B cell (primary cell): ENCODE data around the gene CHSY3. TPM values are rescaled to one million over a fixed set of nuclear protein-coding genes. Genes with fewer than 3 reads are reported as not detected.

Experiments
- ATAC-seq: fragments of 200-7000 bp; cut with Tn5 transposase; one replicate; pipeline ENCODE4 v1.10.0; 2021; ENCODE audit warnings: low read depth, mild to moderate bottlenecking, moderate number of reproducible peaks, moderate library complexity
- CTCF ChIA-PET: fragments of 350-600 bp; sonication (Branson Sonifier 250); formaldehyde crosslinking; loops from one replicate; lab custom pipeline; 2021; ENCODE audit warnings: antibody characterized with exemption, inconsistent platforms; lab: Charles Lee
- POLR2A ChIA-PET: fragments of 350-600 bp; sonication (Branson Sonifier 250); formaldehyde crosslinking; loops from one replicate; lab custom pipeline; 2021; ENCODE audit warnings: antibody characterized with exemption; lab: Charles Lee
- DNase-seq: peaks from one replicate; pipeline ENCODE4 v3.0.0; 2013
- H2AFZ ChIP-seq: 2 replicates; pipeline ENCODE4 v1.6.1; 2012; ENCODE audit warnings: mild to moderate bottlenecking, low read depth, low read length; ENCODE audit not compliant: insufficient read depth, poor library complexity, severe bottlenecking
- H3K27ac ChIP-seq, 2 donors: 1 replicate in 1 of 2; 2 replicates in 1 of 2; pipeline ENCODE4 v1.5.1; 2012 to 2013; ENCODE audit warnings: low read length in 2 of 2, mild to moderate bottlenecking in 2 of 2, moderate library complexity in 1 of 2
- H3K27me3 ChIP-seq, 4 experiments: fragments of 200-600 bp in 1 of 4; sonication (generic) in 1 of 4; replicated peaks in 1 of 4; 1 replicate in 2 of 4; 2 replicates in 2 of 4; pipeline versions ENCODE4 v1.6.1 to v1.7.0; 2013 to 2016; ENCODE audit warnings: low read length in 3 of 4, mild to moderate bottlenecking in 2 of 4, mixed read lengths in 1 of 4, moderate library complexity in 1 of 4; ENCODE audit not compliant: insufficient read depth in 4 of 4, control insufficient read depth in 3 of 4; ENCODE audit errors: control extremely low read depth in 1 of 4
- H3K36me3 ChIP-seq, 2 experiments: replicated peaks in 1 of 2; 1 replicate in 1 of 2; 2 replicates in 1 of 2; pipeline versions ENCODE4 v1.6.1 to v1.7.1; 2013; ENCODE audit warnings: low read length in 1 of 2; ENCODE audit not compliant: insufficient read depth in 2 of 2, control insufficient read depth in 1 of 2; ENCODE audit errors: control extremely low read depth in 1 of 2, extremely low read depth in 1 of 2
- H3K4me1 ChIP-seq, 2 donors: fragments of 200-600 bp in 1 of 2; sonication (generic) in 1 of 2; 1 replicate in 1 of 2; 2 replicates in 1 of 2; pipeline versions ENCODE4 v1.5.1 to v1.6.1; 2013 to 2017; ENCODE audit warnings: low read length in 2 of 2; ENCODE audit not compliant: control insufficient read depth in 2 of 2, insufficient read depth in 2 of 2
- H3K4me2 ChIP-seq: replicated peaks from 2 replicates; pipeline ENCODE3; 2012; ENCODE audit warnings: mild to moderate bottlenecking, low read depth, low read length; ENCODE audit not compliant: poor library complexity, severe bottlenecking
- H3K4me3 ChIP-seq, 5 experiments: fragments of 200-600 bp in 1 of 5; sonication (generic) in 1 of 5; 1 replicate in 3 of 5; 2 replicates in 2 of 5; pipeline versions ENCODE4 v1.5.1 to v1.7.0; 2011 to 2016; ENCODE audit warnings: low read length in 4 of 5, mild to moderate bottlenecking in 4 of 5, low read depth in 2 of 5, control low read depth in 1 of 5, moderate library complexity in 1 of 5; ENCODE audit not compliant: insufficient read depth in 1 of 5; ENCODE audit errors: control extremely low read depth in 1 of 5, extremely low read depth in 1 of 5
- H3K79me2 ChIP-seq: fragments of 200-600 bp; sonication (generic); one replicate; pipeline ENCODE4 v1.6.0; 2016; ENCODE audit warnings: low read length; ENCODE audit not compliant: control insufficient read depth, insufficient read depth
- H3K9ac ChIP-seq: fragments of 200-600 bp; sonication (generic); 2 replicates; pipeline ENCODE4 v1.6.1; 2017; ENCODE audit warnings: mild to moderate bottlenecking, low read length, moderate library complexity
- H3K9me3 ChIP-seq, 3 donors: one replicate each; pipeline versions ENCODE4 v1.6.1 to v1.7.1; 2013; ENCODE audit warnings: low read length in 2 of 3; ENCODE audit not compliant: control insufficient read depth in 2 of 3, insufficient read depth in 1 of 3; ENCODE audit errors: control extremely low read depth in 1 of 3
- H4K20me1 ChIP-seq: 2 replicates; pipeline ENCODE4 v1.6.0; 2012; ENCODE audit warnings: mild to moderate bottlenecking, low read length; ENCODE audit not compliant: insufficient read depth, control insufficient read depth, poor library complexity, severe bottlenecking
- H3K27ac Mint-ChIP-seq: one replicate; pipeline ENCODE4 v1.8.0; 2021; ENCODE audit warnings: mixed read lengths
- H3K27me3 Mint-ChIP-seq: one replicate; pipeline ENCODE4 v1.8.0; 2021; ENCODE audit warnings: mixed read lengths
- H3K4me1 Mint-ChIP-seq: one replicate; pipeline ENCODE4 v1.8.0; 2021; ENCODE audit warnings: mixed read lengths
- H3K4me3 Mint-ChIP-seq: one replicate; pipeline ENCODE4 v1.8.0; 2021; ENCODE audit warnings: mixed read lengths
- H3K9me3 Mint-ChIP-seq: one replicate; pipeline ENCODE4 v1.8.0; 2022; ENCODE audit warnings: mixed read lengths; ENCODE audit not compliant: insufficient read depth
- EZH2 ChIP-seq: IDR thresholded peaks from 2 replicates; pipeline ENCODE4 v1.6.1; 2012; ENCODE audit warnings: borderline replicate concordance, low read depth, mild to moderate bottlenecking, moderate library complexity, low read length; ENCODE audit not compliant: insufficient read depth, poor library complexity, severe bottlenecking
- WGBS: methylation state at CpG from one replicate; pipeline ENCODE4 v1.1.5; 2013; ENCODE audit warnings: missing lambda C conversion rate; ENCODE audit not compliant: insufficient coverage; 5-methylcytosine and 5-hydroxymethylcytosine counted together
- intact Hi-C: fragments of 100-400 bp; cut with micrococcal nuclease; formaldehyde crosslinking; loops from one replicate; pipeline ENCODE4 v1.10.0; 2022
- polyA plus RNA-seq: library from polyadenylated mRNA; depleted of rRNA; stranded (reverse); fragments of >200 nt; gene quantifications from 2 replicates; pipeline ENCODE4 v1.2.3, GENCODE V29; 2012
- total RNA-seq, 2 donors: library from RNA; stranded (reverse); fragments of 120-200 nt in 1 of 2; gene quantifications; 1 replicate in 1 of 2; 2 replicates in 1 of 2; pipeline versions ENCODE4 v1.2.3 to v1.2.4, GENCODE V29; 2013 to 2022
- TF ChIP-seq, protein P1 (sequence below): fragments of 200-600 bp; IDR thresholded peaks from one replicate; pipeline ENCODE4 v1.8.0; 2022; ENCODE audit warnings: antibody characterized with exemption, mild to moderate bottlenecking

CHSY3 gene
- total and polyA plus RNA-seq, 2 donors (not counting 1 experiment from before 2014, with no cell fraction given), result not detected

DNA sequence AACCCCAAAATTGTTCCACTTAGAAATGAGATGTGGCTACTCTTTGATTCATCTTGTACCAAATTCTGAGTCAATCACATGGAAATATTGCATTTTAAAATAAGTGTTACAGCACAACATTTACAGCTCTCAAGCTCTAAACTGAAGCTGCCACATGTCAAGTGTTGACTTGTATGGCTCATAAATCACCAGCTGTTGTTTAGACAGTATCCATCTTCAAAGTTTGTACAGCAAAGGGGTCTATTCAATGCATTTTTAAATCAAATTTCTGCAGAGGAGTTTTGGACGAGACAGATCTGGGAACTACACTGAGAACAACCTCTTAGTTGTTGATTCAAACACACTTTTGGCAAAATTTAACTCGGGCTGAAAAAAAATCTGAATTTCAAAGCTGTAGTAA lies 31.4 kb downstream of the CHSY3 start:
- intact Hi-C loops, result no loop called here
- Mint-ChIP-seq H3K4me3 (no peak overlapping the region), H3K27ac (no peak overlapping the region), H3K27me3 (no peaks in the 10 kb centered on the region), H3K9me3 (peaks cover 14% of the 10 kb centered on the region), H3K4me1 (no peaks in the 10 kb centered on the region)
- Histone ChIP-seq H3K36me3 (no peaks in the 10 kb centered on the region), H3K4me2 (no peak overlapping the region), H3K9ac (no peak overlapping the region), H3K4me1 (no peaks in the 10 kb centered on the region), H3K9me3 (peaks cover 0 to 7% (median 4%) of the 10 kb centered on the region in 3 donors), H4K20me1 (no peaks in the 10 kb centered on the region), H3K27ac (no peak overlapping the region), H3K79me2 (no peaks in the 10 kb centered on the region), H3K27me3 (no peaks in the 10 kb centered on the region), H2AFZ (no peak overlapping the region), H3K4me3 (no peak overlapping the region)
- TF ChIP-seq EZH2, result no peak
- TF ChIP-seq, protein P1, sequence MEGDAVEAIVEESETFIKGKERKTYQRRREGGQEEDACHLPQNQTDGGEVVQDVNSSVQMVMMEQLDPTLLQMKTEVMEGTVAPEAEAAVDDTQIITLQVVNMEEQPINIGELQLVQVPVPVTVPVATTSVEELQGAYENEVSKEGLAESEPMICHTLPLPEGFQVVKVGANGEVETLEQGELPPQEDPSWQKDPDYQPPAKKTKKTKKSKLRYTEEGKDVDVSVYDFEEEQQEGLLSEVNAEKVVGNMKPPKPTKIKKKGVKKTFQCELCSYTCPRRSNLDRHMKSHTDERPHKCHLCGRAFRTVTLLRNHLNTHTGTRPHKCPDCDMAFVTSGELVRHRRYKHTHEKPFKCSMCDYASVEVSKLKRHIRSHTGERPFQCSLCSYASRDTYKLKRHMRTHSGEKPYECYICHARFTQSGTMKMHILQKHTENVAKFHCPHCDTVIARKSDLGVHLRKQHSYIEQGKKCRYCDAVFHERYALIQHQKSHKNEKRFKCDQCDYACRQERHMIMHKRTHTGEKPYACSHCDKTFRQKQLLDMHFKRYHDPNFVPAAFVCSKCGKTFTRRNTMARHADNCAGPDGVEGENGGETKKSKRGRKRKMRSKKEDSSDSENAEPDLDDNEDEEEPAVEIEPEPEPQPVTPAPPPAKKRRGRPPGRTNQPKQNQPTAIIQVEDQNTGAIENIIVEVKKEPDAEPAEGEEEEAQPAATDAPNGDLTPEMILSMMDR, result no peak
- ChIA-PET CTCF (no interaction called here), POLR2A (no interaction called here)
- no CpG with 5 or more reads among the region's 2 CpGs for WGBS
- no peak for ATAC-seq
- DNase-seq, result no peak

- H3K9me3 ChIP-seq, result peaks cover 0 to 7% (median 4%) of the 10 kb centered on the region in 3 donors
- no peak overlapping the region for H3K4me2 ChIP-seq
- CTCF ChIA-PET, result no interaction called here
- no peak for TF ChIP-seq EZH2
- TF ChIP-seq, protein P1, result no peak
- Mint-ChIP-seq H3K27ac (no peak overlapping the region), H3K4me3 (no peak overlapping the region), H3K4me1 (no peaks in the 10 kb centered on the region), H3K27me3 (no peaks in the 10 kb centered on the region), H3K9me3 (peaks cover 14% of the 10 kb centered on the region)
- intact Hi-C loops, result no loop called here
- POLR2A ChIA-PET, result no interaction called here
- no peaks in the 10 kb centered on the region for H3K27me3 ChIP-seq
- no peaks in the 10 kb centered on the region for H3K36me3 ChIP-seq
- no peak overlapping the region for H3K9ac ChIP-seq
- no peak overlapping the region for H3K27ac ChIP-seq
- no peaks in the 10 kb centered on the region for H3K79me2 ChIP-seq
- DNase-seq (no peak), ATAC-seq (no peak)
- no peak overlapping the region for H2AFZ ChIP-seq
- WGBS, result 92% methylated on average over 2 of the region's 3 CpGs
- H3K4me1 ChIP-seq, result no peaks in the 10 kb centered on the region
- no peak overlapping the region for H3K4me3 ChIP-seq
- no peaks in the 10 kb centered on the region for H4K20me1 ChIP-seq
These were observed 33.8 kb downstream of the CHSY3 start for GRCh38 chr5:129938077-129938476.
